HepG2 (cell line): ENCODE data around the gene EWSR1. TPM values are rescaled to one million over a fixed set of nuclear protein-coding genes. Genes with fewer than 3 reads are reported as not detected.

Experiments
- ATAC-seq: fragments of 200-7000 bp; cut with Tn5 transposase; 3 replicates; pipeline ENCODE4 v1.9.1; 2020; ENCODE audit warnings: mild to moderate bottlenecking, moderate library complexity
- BruUV-seq: library from RNA; stranded (reverse); fragments of 400-500 nt; replicated peaks from 2 replicates; lab custom pipeline; 2021; lab: Mats Ljungman, UMichigan
- CTCF ChIA-PET: fragments of 300-600 bp; formaldehyde crosslinking; extraction: SDS; loops from one replicate; lab custom pipeline; 2021; ENCODE audit warnings: low total read pairs, inconsistent platforms, low intra/inter-chr PET ratio; lab: Yijun Ruan, JAX
- POLR2A ChIA-PET: fragments of 350-600 bp; sonication (Branson Sonifier 250); formaldehyde crosslinking; loops from one replicate; lab custom pipeline; 2020; ENCODE audit warnings: antibody characterized with exemption, inconsistent platforms; lab: Yijun Ruan, JAX
- DNase-seq: peaks from one replicate; pipeline ENCODE4 v3.0.0-alpha.2; 2015; ENCODE audit warnings: low spot score
- FAIRE-seq: peaks from 3 replicates; lab custom pipeline; 2011; peaks lifted over from hg19 to GRCh38; lab: Jason Lieb, UNC
- H2AFZ ChIP-seq: one replicate; pipeline ENCODE4 v1.6.1; 2011; ENCODE audit warnings: low read length, inconsistent platforms
- H3K27ac ChIP-seq: fragments of 300-600 bp; 3 replicates; pipeline ENCODE4 v1.8.0; 2011; ENCODE audit warnings: mixed run types, mild to moderate bottlenecking, mixed read lengths, low read length, inconsistent platforms; ENCODE audit not compliant: insufficient read depth; ENCODE audit errors: extremely low read length
- H3K27me3 ChIP-seq, 2 experiments: fragments of 200-600 bp in 1 of 2; 2 replicates in 1 of 2; 3 replicates in 1 of 2; pipeline versions ENCODE4 v1.6.0 to v1.8.0; 2011; ENCODE audit warnings: low read length in 2 of 2, mild to moderate bottlenecking in 2 of 2, moderate library complexity in 2 of 2, inconsistent platforms in 1 of 2; ENCODE audit not compliant: insufficient read depth in 2 of 2, control insufficient read depth in 1 of 2
- H3K36me3 ChIP-seq, 2 experiments: fragments of 200-600 bp in 1 of 2; replicated peaks in 1 of 2; 2 replicates in 1 of 2; 3 replicates in 1 of 2; pipeline versions ENCODE4 v1.5.1 to v1.8.0; 2011; ENCODE audit warnings: low read length in 2 of 2, inconsistent platforms in 1 of 2; ENCODE audit not compliant: insufficient read depth in 2 of 2, control insufficient read depth in 1 of 2
- H3K4me1 ChIP-seq: 2 replicates; pipeline ENCODE4 v1.5.1; 2012; ENCODE audit warnings: low read length, inconsistent platforms; ENCODE audit not compliant: insufficient read depth
- H3K4me2 ChIP-seq: 2 replicates; pipeline ENCODE4 v1.6.0; 2011; ENCODE audit warnings: low read depth, low read length, inconsistent platforms
- H3K4me3 ChIP-seq, 3 experiments: fragments of 200-600 bp in 1 of 3; sonication (generic), shearing (Covaris generic) in 1 of 3; replicated peaks in 1 of 3; 2 replicates each; pipeline ENCODE4 v1.5.1; 2011 to 2016; ENCODE audit warnings: low read length in 3 of 3, inconsistent platforms in 2 of 3, low read depth in 2 of 3, mild to moderate bottlenecking in 2 of 3, control low read depth in 1 of 3, mixed read lengths in 1 of 3; ENCODE audit not compliant: insufficient read depth in 1 of 3
- H3K79me2 ChIP-seq: one replicate; pipeline ENCODE4 v1.6.1; 2011; ENCODE audit warnings: low read length, inconsistent platforms; ENCODE audit not compliant: insufficient read depth
- H3K9ac ChIP-seq: 2 replicates; pipeline ENCODE4 v1.6.0; 2011; ENCODE audit warnings: mild to moderate bottlenecking, low read depth, low read length, inconsistent platforms; ENCODE audit not compliant: insufficient read depth
- H3K9me3 ChIP-seq: 2 replicates; pipeline ENCODE4 v1.5.1; 2012; ENCODE audit warnings: mild to moderate bottlenecking, low read length
- H4K20me1 ChIP-seq: 2 replicates; pipeline ENCODE4 v1.6.0; 2011; ENCODE audit warnings: inconsistent platforms, mild to moderate bottlenecking, low read length, moderate library complexity; ENCODE audit not compliant: insufficient read depth
- FOSL2 ChIP-seq: sonication (generic); formaldehyde crosslinking; IDR thresholded peaks from 2 replicates; pipeline ENCODE4 v1.4.0; 2020; ENCODE audit warnings: missing genetic modification reagents
- GATAD2A ChIP-seq: IDR thresholded peaks from 2 replicates; pipeline ENCODE4 v1.6.1; 2016
- HOXD1 ChIP-seq: sonication (generic); formaldehyde crosslinking; IDR thresholded peaks from 2 replicates; pipeline ENCODE4 v1.5.0; 2020; ENCODE audit warnings: missing genetic modification reagents
- MTA1 ChIP-seq: sonication (generic); formaldehyde crosslinking; IDR thresholded peaks from 2 replicates; pipeline ENCODE4 v1.4.0; 2020; ENCODE audit warnings: missing genetic modification reagents, mild to moderate bottlenecking, borderline replicate concordance
- SIN3A ChIP-seq: IDR thresholded peaks from 2 replicates; pipeline ENCODE4 v1.6.1; 2011; ENCODE audit warnings: low read depth, mild to moderate bottlenecking, control low read depth, low read length, borderline replicate concordance
- SOX13 ChIP-seq, 3 experiments: fragments of 450-650 bp in 1 of 3; sonication (generic) in 1 of 3; formaldehyde crosslinking in 1 of 3; IDR thresholded peaks in 2 of 3; conservative IDR thresholded peaks in 1 of 3; 2 replicates each; pipeline versions ENCODE4 v1.5.0 to v1.6.1; 2016 to 2020; ENCODE audit warnings: antibody characterized with exemption in 1 of 3, mild to moderate bottlenecking in 1 of 3, missing compliant biosample characterization in 1 of 3, missing genetic modification reagents in 1 of 3, moderate library complexity in 1 of 3
- TP53 ChIP-seq: sonication (generic); formaldehyde crosslinking; conservative IDR thresholded peaks from 2 replicates; pipeline ENCODE4 v1.4.0; 2020; ENCODE audit warnings: missing genetic modification reagents
- ZNF101 ChIP-seq: sonication (generic); formaldehyde crosslinking; IDR thresholded peaks from 2 replicates; pipeline ENCODE4 v1.4.0; 2020; ENCODE audit warnings: mild to moderate bottlenecking, low read depth, missing genetic modification reagents, borderline replicate concordance
- ZNF337 ChIP-seq: sonication (generic); formaldehyde crosslinking; IDR thresholded peaks from 2 replicates; pipeline ENCODE4 v1.5.1; 2020; ENCODE audit warnings: missing genetic modification reagents, low read depth, mild to moderate bottlenecking, borderline replicate concordance
- ZNF530 ChIP-seq: sonication (generic); formaldehyde crosslinking; IDR thresholded peaks from 2 replicates; pipeline ENCODE4 v1.5.0; 2020; ENCODE audit warnings: low read depth, mild to moderate bottlenecking, missing genetic modification reagents
- ZNF644 ChIP-seq: IDR thresholded peaks from 2 replicates; pipeline ENCODE4 v1.6.1; 2016; ENCODE audit warnings: low read depth
- ZSCAN22 ChIP-seq: sonication (generic); formaldehyde crosslinking; IDR thresholded peaks from 2 replicates; pipeline ENCODE4 v1.4.0; 2020; ENCODE audit warnings: mild to moderate bottlenecking, missing genetic modification reagents
- WGBS: methylation state at CpG from one replicate; pipeline ENCODE4 v1.1.6; 2017; ENCODE audit warnings: low lambda C conversion rate; 5-methylcytosine and 5-hydroxymethylcytosine counted together
- in situ Hi-C: cut with HindIII; loops from 2 replicates; pipeline ENCODE4 v1.10.0; 2017; ENCODE audit warnings: low pct_unique_long_range_greater_than_20kb; ENCODE audit not compliant: extremely low pct_ligation_motif_present
- intact Hi-C: fragments of 100-400 bp; cut with micrococcal nuclease; formaldehyde crosslinking; loops from one replicate; pipeline ENCODE4 v1.10.0; 2022; ENCODE audit not compliant: unreplicated experiment
- polyA plus RNA-seq, 8 experiments: library from polyadenylated mRNA; depleted of rRNA in 3 of 8; stranded (reverse) in 7 of 8; unstranded in 1 of 8; fragments of >200 nt; fragmentation: Illumina TruSeq in 4 of 8; extraction: Trizol in 4 of 8; gene quantifications; 2 replicates each; pipeline versions ENCODE4 v1.2.1 to v1.2.3, GENCODE V29; 2011 to 2016; ENCODE audit warnings: low read depth in 4 of 8, missing spikeins in 1 of 8, mixed read lengths in 1 of 8; ENCODE audit not compliant: insufficient read depth in 1 of 8
- total RNA-seq, 5 experiments: library from RNA; depleted of rRNA; stranded (reverse); fragments of >200 nt; fragmentation: Illumina TruSeq; extraction: Trizol; gene quantifications; 2 replicates each; pipeline ENCODE4 v1.2.3, GENCODE V29; 2016; ENCODE audit warnings: low read depth in 1 of 5
- TF ChIP-seq, protein P1 (sequence below): sonication (generic); formaldehyde crosslinking; IDR thresholded peaks from 2 replicates; pipeline ENCODE4 v1.5.1; 2020; ENCODE audit warnings: missing genetic modification reagents, mild to moderate bottlenecking, borderline replicate concordance

The EWSR1 gene
- total and polyA plus RNA-seq, 2 of the 13 experiments (the other 11 are each of a cell fraction or from before 2014, with no cell fraction given), result 211 to 326 TPM

DNA sequence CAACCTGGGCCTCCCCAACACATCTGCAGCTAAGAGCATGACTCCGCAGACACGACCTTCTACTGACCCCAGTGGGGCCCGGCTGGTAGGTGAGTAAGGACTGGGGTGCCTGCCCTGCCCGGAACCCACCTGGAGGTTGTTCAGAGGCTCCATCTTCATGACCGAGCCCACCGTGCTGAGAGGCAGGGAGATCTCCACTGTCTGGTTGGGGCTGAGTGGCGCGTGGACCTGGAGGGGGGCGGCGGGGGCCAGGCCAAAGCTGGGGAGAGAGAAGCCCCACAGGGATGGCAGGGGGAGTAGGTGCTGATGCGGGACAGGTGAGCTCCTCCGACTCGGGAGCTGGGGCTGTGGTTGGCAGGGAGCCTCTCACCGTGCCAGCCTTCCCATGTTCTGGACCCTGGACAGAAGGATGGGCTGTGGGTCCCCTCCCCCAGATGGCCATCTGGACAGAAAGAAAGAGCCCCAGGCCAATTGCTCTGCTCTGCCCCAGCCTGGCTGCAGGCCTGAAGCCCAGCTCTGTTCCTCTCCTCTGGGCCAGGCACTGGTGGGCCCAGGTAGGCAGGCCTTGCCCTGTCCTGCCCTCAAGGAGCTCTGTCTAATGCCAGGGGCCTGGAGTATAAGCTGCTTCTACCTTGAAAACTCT is 63.7 kb downstream of the EWSR1 start:
- Histone ChIP-seq H4K20me1 (no peaks in the 10 kb centered on the region), H3K36me3 (peaks cover 6 to 21% of the 10 kb centered on the region in 2 experiments), H3K9ac (no peak overlapping the region), H3K27ac (no peak overlapping the region), H3K4me2 (no peak overlapping the region), H3K4me1 (peaks cover 14% of the 10 kb centered on the region), H3K79me2 (no peaks in the 10 kb centered on the region), H3K9me3 (no peaks in the 10 kb centered on the region), H3K4me3 (no peak overlapping the region), H2AFZ (no peak overlapping the region), H3K27me3 (no peaks in the 10 kb centered on the region)
- no peak for DNase-seq
- WGBS, result 98% methylated on average over 8 of the region's 14 CpGs
- intact Hi-C loops (no loop called here), in situ Hi-C loops (no loop called here)
- FAIRE-seq, result no peak
- CTCF ChIA-PET, result no interaction called here
- no TSS peak for BruUV-seq
- POLR2A ChIA-PET, result no interaction called here
- ATAC-seq, result no peak
- TF ChIP-seq ZNF337 (CRISPR knock-in tag) (no peak), ZNF530 (CRISPR knock-in tag) (no peak), SIN3A (no peak), GATAD2A (CRISPR knock-in tag) (no peak), ZNF101 (CRISPR knock-in tag) (no peak), SOX13 (IDR thresholded peaks at IDR 0.05) (no peak), SOX13 (CRISPR knock-in tag; conservative IDR thresholded peaks at IDR 0.05 in 1 of 2, IDR thresholded peaks at IDR 0.05 in 1 of 2) (no peak), ZNF644 (CRISPR knock-in tag) (no peak), FOSL2 (no peak), MTA1 (CRISPR knock-in tag) (no peak), TP53 (CRISPR knock-in tag) (no peak), HOXD1 (CRISPR knock-in tag) (no peak), ZSCAN22 (no peak)
- TF ChIP-seq, protein P1, sequence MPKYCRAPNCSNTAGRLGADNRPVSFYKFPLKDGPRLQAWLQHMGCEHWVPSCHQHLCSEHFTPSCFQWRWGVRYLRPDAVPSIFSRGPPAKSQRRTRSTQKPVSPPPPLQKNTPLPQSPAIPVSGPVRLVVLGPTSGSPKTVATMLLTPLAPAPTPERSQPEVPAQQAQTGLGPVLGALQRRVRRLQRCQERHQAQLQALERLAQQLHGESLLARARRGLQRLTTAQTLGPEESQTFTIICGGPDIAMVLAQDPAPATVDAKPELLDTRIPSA (CRISPR knock-in tag), result no peak
